Anterior cingulate cortex (tissue), 58 donors: ENCODE results near the gene NCBP3.

Experiments used
- DNase-seq, 58 donors: peaks; one replicate each; lab custom pipeline; 2025; lab: John Stamatoyannopoulos, UW

The NCBP3 gene, protein sequence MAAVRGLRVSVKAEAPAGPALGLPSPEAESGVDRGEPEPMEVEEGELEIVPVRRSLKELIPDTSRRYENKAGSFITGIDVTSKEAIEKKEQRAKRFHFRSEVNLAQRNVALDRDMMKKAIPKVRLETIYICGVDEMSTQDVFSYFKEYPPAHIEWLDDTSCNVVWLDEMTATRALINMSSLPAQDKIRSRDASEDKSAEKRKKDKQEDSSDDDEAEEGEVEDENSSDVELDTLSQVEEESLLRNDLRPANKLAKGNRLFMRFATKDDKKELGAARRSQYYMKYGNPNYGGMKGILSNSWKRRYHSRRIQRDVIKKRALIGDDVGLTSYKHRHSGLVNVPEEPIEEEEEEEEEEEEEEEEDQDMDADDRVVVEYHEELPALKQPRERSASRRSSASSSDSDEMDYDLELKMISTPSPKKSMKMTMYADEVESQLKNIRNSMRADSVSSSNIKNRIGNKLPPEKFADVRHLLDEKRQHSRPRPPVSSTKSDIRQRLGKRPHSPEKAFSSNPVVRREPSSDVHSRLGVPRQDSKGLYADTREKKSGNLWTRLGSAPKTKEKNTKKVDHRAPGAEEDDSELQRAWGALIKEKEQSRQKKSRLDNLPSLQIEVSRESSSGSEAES

GRCh38 chr17:3845621-3846436, at the start of gene NCBP3:
TSS of gene NCBP3 (minus strand) at chr17:3846246. CDS start at chr17:3846223, 23 bp downstream.
- DNase-seq = peak in 57 of 58 donors; percentile 29 to 92 (median 82)

DNA sequence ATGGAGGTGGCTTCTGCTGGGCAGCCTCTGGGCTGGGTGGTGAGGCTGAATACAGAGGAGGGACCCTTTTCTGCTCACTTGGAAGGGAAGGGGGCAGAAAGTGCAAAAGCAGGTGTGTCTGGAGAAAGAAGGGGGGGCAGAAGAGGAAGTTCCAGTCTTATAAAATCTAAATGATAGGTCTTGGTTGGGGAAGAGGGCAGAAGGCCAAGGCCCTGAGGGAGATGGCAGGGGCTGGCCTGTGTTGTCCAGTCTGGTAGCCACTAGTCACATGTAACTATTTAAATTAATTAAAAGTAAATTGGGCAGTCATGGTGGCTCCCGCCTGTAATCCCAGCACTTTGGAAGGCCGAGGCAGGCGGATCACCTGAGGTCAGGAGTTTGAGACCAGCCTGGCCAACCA, 49.3 kb upstream of the NCBP3 start:
- no peak for DNase-seq

- DNase-seq = peak in 4 of 58 donors; percentile 16 to 32 (median 30)
These were observed 48.9 kb upstream of the NCBP3 start for GRCh38 chr17:3894911-3895343.

GRCh38 chr17:3894188-3894587, 48.1 kb upstream of the NCBP3 start:
- DNase-seq = no peak

- DNase-seq = no peak
These were observed 47.7 kb upstream of the NCBP3 start for GRCh38 chr17:3893720-3894116.

GRCh38 chr17:3893003-3893719, 47.1 kb upstream of the NCBP3 start, which contains the start of gene CAMKK1:
TSS of gene CAMKK1 (minus strand) at chr17:3893053. CDS start at chr17:3885687, 7,366 bp downstream.
- peak in 56 of 58 donors; percentile 30 to 88 (median 76) for DNase-seq

DNA sequence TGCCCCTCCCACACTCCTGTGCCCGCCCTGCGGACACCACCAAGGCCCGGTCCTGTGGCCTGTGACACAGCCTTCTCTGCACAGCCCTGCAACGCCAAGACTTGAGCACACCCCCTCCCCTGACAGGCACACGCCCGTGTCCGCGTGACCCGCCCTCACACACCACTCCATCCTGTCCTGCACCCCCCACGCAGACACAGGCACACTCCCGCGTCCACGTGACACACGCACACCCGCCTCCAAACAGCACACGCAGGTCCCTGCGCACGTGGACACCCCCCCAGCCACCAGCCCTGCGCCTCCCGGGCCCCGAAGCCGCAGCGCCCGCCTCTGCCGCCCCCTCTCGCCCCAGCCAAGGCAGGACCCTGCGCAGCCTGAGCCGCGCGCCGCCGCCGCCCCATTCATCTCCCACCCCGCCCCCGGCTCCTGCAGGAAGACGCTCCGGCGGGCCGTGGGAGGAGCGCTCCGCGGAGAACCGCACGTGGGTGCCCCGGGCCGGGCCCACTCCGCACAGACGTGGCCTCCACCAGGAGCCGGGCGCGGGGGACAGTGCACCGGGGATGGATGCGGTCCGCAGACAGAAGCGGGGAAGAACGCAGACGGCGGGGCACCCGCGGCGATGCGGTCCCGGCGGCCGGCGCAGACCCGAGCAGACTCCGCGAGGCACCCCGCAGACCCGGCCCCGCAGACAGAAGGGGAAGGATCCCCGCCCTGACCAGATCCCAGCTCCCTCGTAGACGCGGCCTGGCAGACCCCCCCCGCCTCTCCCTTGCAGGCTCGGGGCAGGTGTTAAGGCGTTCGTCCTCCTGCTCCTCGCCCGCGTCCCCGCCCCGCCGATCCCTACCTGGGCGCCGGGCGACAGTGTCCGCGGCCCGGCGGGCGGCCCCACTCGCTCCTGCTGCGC, 46.3 kb upstream of the NCBP3 start:
- DNase-seq = peak in 52 of 58 donors; percentile 18 to 83 (median 53)

DNA sequence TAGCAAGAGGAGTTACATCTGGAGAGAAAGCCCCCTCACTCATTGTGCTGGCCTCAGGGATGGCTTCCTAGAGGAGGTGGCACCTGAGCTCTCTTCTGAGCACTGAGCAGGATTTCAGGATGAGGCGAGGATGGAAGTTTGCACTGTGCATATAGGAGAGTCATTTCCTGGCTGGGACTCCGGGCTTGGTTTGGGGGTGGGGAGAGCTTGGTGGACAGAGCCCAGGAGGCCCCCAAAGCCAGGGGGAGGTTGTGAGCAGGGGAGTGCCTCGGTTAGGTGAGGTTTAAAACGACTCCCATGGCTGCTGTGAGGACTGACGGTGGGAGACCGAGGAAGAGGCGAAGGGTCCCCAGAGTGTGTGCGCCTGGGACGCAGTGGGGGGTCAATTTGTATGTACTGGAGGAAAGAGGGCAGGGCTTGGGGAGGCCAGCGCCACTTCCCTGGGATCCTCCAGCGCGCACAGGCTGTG, 45.6 kb upstream of the NCBP3 start:
- no peak for DNase-seq

DNA sequence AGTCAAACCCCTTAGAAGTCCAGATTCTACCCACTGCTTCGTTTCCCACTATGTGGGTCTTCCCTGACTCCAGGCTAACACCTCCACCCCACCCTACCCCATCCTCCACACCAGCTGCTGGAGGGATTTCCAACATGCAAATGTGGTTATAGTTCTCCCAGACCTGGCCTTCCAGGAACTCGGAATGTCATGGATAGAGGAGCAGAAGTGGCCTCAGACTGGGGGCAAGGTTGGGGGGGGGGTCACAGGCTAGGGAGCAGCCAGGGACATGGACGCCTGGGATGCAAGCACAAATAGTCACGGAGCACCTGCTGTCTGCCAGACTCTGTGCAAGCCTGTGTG, 44.8 kb upstream of the NCBP3 start:
- DNase-seq = peak in 3 of 58 donors; percentile 10 to 67 (median 56)

GRCh38 chr17:3890082-3890877, 44.2 kb upstream of the NCBP3 start:
- DNase-seq = peak in 36 of 58 donors; percentile 17 to 65 (median 40)

- no peak for DNase-seq
These were observed 43.4 kb upstream of the NCBP3 start for GRCh38 chr17:3889325-3890012.

DNA sequence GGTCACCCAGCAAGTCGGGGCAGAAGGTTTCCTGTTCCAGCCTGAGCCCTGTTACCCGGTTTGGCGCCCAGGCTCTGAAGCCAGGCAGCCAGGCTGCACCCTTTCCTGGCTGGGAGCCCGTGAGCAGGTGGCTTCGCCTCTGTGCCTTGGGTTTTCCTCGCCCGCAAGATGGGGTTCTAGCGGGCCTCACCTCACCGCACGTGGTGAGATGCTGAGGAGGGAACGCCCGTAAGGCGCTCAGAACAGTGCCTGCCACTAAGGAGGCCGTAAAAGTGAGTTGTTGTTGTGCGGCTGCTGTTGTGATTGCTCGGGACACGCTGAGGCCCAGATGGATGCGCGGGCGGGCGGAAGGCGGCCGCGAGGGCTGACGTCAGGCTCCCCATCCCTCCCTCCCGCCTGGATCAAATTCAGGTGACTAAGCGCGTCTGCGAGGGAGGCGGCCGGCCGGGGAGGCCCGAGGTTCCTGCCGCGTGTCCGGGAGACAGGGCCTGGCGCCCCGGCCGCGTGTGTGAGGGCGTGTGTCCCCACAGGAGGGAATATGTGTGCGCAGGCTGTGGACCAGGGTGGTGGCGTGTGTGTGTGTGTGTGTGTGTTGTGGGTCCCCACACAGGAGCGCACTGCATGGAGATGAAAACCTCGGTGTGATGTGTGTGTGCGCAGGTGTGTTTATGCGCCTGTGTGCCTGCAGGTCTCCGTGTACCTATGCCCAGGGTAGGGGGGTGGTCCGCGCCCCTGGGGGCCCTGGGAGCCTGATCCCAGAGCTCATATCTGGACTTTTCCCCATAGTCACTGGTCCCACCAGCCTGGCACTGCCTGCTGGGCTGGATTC, 42.5 kb upstream of the NCBP3 start:
- DNase-seq = peak in 46 of 58 donors; percentile 10 to 85 (median 50)

DNA sequence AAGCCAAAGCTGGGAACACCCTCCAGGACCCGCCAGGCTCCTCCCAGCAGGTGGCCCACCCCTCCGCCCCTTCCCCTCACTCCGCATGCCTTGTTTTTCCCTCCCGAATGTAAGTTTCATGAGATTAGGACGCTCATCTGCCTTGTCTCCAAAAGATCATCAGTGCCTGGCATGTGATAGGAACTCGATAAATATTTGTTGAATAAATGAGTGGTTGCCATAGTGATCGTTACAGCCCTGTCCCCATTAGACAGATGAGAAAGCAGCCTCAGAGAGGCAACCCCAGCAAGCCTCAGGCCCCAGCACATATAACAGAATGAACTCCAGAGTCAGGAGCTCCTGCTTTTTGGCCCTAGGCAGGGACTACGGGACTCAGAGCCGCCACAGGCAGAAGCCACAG, 41.8 kb upstream of the NCBP3 start:
- no peak for DNase-seq

- DNase-seq = no peak
These were observed 41.3 kb upstream of the NCBP3 start for GRCh38 chr17:3887394-3887793.

- DNase-seq = peak in 14 of 58 donors; percentile 7 to 53 (median 20)
These were observed 40.7 kb upstream of the NCBP3 start for GRCh38 chr17:3886776-3887175.

- no peak for DNase-seq
These were observed 39.9 kb upstream of the NCBP3 start for GRCh38 chr17:3885970-3886369.

DNA sequence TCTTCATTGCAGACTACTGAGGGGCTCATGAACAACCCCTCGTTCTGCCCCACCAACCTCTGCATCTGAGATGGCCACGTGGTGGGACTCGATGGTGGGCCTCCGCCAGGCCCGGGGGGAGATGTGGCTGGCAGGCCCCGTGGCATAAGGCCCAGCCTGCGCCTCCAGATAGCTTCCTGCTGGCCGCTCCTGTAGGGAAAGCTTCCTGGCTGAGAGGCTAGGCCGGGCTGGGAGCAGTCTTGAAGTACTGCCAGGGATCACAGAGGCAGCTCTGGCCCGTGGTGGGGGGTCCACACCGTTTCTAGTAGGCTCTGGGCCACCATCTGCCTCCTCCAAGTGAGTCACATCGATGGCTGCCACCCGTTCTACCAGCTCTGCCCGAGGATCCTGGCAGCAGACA, 39.2 kb upstream of the NCBP3 start:
- DNase-seq = no peak
